T follicular helper cell (primary cell): ENCODE measurements around the gene JPH3.

ENCODE experiments used
- DNase-seq: peaks from one replicate; pipeline ENCODE4 v3.0.0-alpha.2; 2020; ENCODE audit warnings: low read depth

The JPH3 gene

GRCh38 chr16:87740441-87740840, 138.1 kb downstream of the JPH3 start:
- DNase-seq: no peak

GRCh38 chr16:87740909-87741424, 138.7 kb downstream of the JPH3 start:
- no peak for DNase-seq

GRCh38 chr16:87741700-87742415, 139.6 kb downstream of the JPH3 start:
- no peak for DNase-seq

GRCh38 chr16:87742781-87743490, 140.6 kb downstream of the JPH3 start:
- no peak for DNase-seq

- no peak for DNase-seq
These were observed 142.6 kb downstream of the JPH3 start for GRCh38 chr16:87744750-87745514.

GRCh38 chr16:87746178-87746577, 143.9 kb downstream of the JPH3 start:
- DNase-seq: no peak
